Liver (tissue), 9 donors: ENCODE results near the gene EMID1. TPM values are rescaled to one million over a fixed set of nuclear protein-coding genes. Genes with fewer than 3 reads are reported as not detected.

Source experiments
- DNase-seq: peaks from one replicate; pipeline ENCODE4 v3.0.0-alpha.2; 2017; ENCODE audit warnings: low spot score
- H3K27ac ChIP-seq, 2 donors: one replicate each; pipeline ENCODE4 v1.7.0; 2013; ENCODE audit warnings: inconsistent platforms in 2 of 2, low read length in 2 of 2, control low read depth in 1 of 2, low read depth in 1 of 2, mild to moderate bottlenecking in 1 of 2
- H3K27me3 ChIP-seq, 4 donors: one replicate each; pipeline versions ENCODE4 v1.6.1 to v1.7.0; 2013; ENCODE audit warnings: low read length in 3 of 4, inconsistent platforms in 1 of 4, mild to moderate bottlenecking in 1 of 4, moderate library complexity in 1 of 4; ENCODE audit not compliant: control insufficient read depth in 4 of 4, insufficient read depth in 4 of 4
- H3K36me3 ChIP-seq, 4 donors: one replicate each; pipeline versions ENCODE4 v1.6.1 to v1.7.0; 2013; ENCODE audit warnings: low read length in 3 of 4, mild to moderate bottlenecking in 3 of 4, low read depth in 1 of 4, moderate library complexity in 1 of 4; ENCODE audit not compliant: control insufficient read depth in 4 of 4, insufficient read depth in 3 of 4
- H3K4me1 ChIP-seq, 4 donors: one replicate each; pipeline versions ENCODE4 v1.6.1 to v1.7.0; 2013; ENCODE audit warnings: low read length in 3 of 4, mild to moderate bottlenecking in 3 of 4, moderate library complexity in 1 of 4; ENCODE audit not compliant: control insufficient read depth in 4 of 4, insufficient read depth in 4 of 4
- H3K4me3 ChIP-seq, 3 donors: one replicate each; pipeline versions ENCODE4 v1.6.1 to v1.7.0; 2013; ENCODE audit warnings: low read length in 3 of 3, control low read depth in 1 of 3, low read depth in 1 of 3, mild to moderate bottlenecking in 1 of 3
- H3K9ac ChIP-seq, 2 donors: one replicate each; pipeline ENCODE4 v1.7.0; 2013; ENCODE audit warnings: low read length in 2 of 2, mild to moderate bottlenecking in 2 of 2, moderate library complexity in 2 of 2, control low read depth in 1 of 2, low read depth in 1 of 2
- H3K9me3 ChIP-seq, 4 donors: one replicate each; pipeline versions ENCODE4 v1.6.1 to v1.7.0; 2013; ENCODE audit warnings: low read length in 3 of 4; ENCODE audit not compliant: control insufficient read depth in 4 of 4
- ATF3 ChIP-seq: IDR thresholded peaks from 2 replicates; pipeline ENCODE4 v1.6.1; 2016; ENCODE audit warnings: antibody characterized with exemption
- CTCF ChIP-seq: fragments of 150-350 bp; IDR thresholded peaks from 2 replicates; pipeline ENCODE4 v1.5.1; 2017; ENCODE audit warnings: improper control_type of control experiment, low read depth, low read length; ENCODE audit not compliant: missing input control
- EGR1 ChIP-seq, 2 donors: IDR thresholded peaks; 2 replicates each; pipeline ENCODE4 v1.6.1; 2016 to 2018; ENCODE audit warnings: antibody characterized with exemption in 2 of 2, low read depth in 2 of 2
- FOXA1 ChIP-seq: IDR thresholded peaks from 2 replicates; pipeline ENCODE4 v1.6.1; 2016; ENCODE audit warnings: antibody characterized with exemption
- FOXA2 ChIP-seq: IDR thresholded peaks from 2 replicates; pipeline ENCODE4 v1.6.1; 2016; ENCODE audit warnings: antibody characterized with exemption
- GABPA ChIP-seq, 2 donors: IDR thresholded peaks in 1 of 2; conservative IDR thresholded peaks in 1 of 2; 2 replicates each; pipeline ENCODE4 v1.6.1; 2016; ENCODE audit warnings: antibody characterized with exemption in 2 of 2, mild to moderate bottlenecking in 1 of 2, moderate library complexity in 1 of 2
- HNF4A ChIP-seq, 2 donors: conservative IDR thresholded peaks; 2 replicates each; pipeline ENCODE4 v1.6.1; 2016; ENCODE audit warnings: antibody characterized with exemption in 2 of 2, mild to moderate bottlenecking in 2 of 2
- HNF4G ChIP-seq: IDR thresholded peaks from 2 replicates; pipeline ENCODE4 v1.6.1; 2016; ENCODE audit warnings: antibody characterized with exemption
- JUND ChIP-seq, 2 donors: IDR thresholded peaks; 2 replicates each; pipeline ENCODE4 v1.6.1; 2016; ENCODE audit warnings: antibody characterized with exemption in 2 of 2
- MAX ChIP-seq: IDR thresholded peaks from 2 replicates; pipeline ENCODE4 v1.6.1; 2016; ENCODE audit warnings: antibody characterized with exemption
- NR2F2 ChIP-seq: IDR thresholded peaks from 2 replicates; pipeline ENCODE4 v1.6.1; 2016; ENCODE audit warnings: antibody characterized with exemption
- RAD21 ChIP-seq, 2 donors: IDR thresholded peaks; 2 replicates each; pipeline ENCODE4 v1.6.1; 2016; ENCODE audit warnings: antibody characterized with exemption in 2 of 2, mild to moderate bottlenecking in 2 of 2
- REST ChIP-seq: IDR thresholded peaks from 2 replicates; pipeline ENCODE4 v1.6.1; 2016; ENCODE audit warnings: antibody characterized with exemption, mild to moderate bottlenecking
- RXRA ChIP-seq, 2 donors: IDR thresholded peaks; 2 replicates each; pipeline ENCODE4 v1.6.1; 2017 to 2018; ENCODE audit warnings: antibody characterized with exemption in 2 of 2, mild to moderate bottlenecking in 1 of 2
- SP1 ChIP-seq: IDR thresholded peaks from 2 replicates; pipeline ENCODE4 v1.6.1; 2018; ENCODE audit warnings: antibody characterized with exemption, mild to moderate bottlenecking
- TAF1 ChIP-seq: conservative IDR thresholded peaks from 2 replicates; pipeline ENCODE4 v1.6.1; 2016; ENCODE audit warnings: antibody characterized with exemption, mild to moderate bottlenecking
- YY1 ChIP-seq: IDR thresholded peaks from 2 replicates; pipeline ENCODE4 v1.6.1; 2016; ENCODE audit warnings: antibody characterized with exemption, mild to moderate bottlenecking
- ZBTB33 ChIP-seq: IDR thresholded peaks from 2 replicates; pipeline ENCODE4 v1.6.1; 2016; ENCODE audit warnings: antibody characterized with exemption
- WGBS: extraction: QIAGEN DNeasy Blood & Tissue Kit; methylation state at CpG from one replicate; pipeline ENCODE4 v1.1.7; 2013; 5-methylcytosine and 5-hydroxymethylcytosine counted together
- polyA plus RNA-seq, 2 donors: library from polyadenylated mRNA; stranded (reverse) in 1 of 2; unstranded in 1 of 2; fragments of 200-250 nt in 1 of 2; fragments of >200 nt in 1 of 2; fragmentation: Nextera tagmentation in 1 of 2; extraction: Ambion mirVana in 1 of 2; gene quantifications; one replicate each; pipeline versions ENCODE4 v1.2.1 to v1.2.3, GENCODE V29; 2013 to 2015
- total RNA-seq, 2 donors: library from RNA; depleted of rRNA; stranded (reverse); fragments of >200 nt; gene quantifications; one replicate each; pipeline ENCODE4 v1.2.3, GENCODE V29; 2014
- donor health status: healthy.
- donor health status: healthy.
- donor health status: healthy.
- donor health status: healthy.
- donor health status: healthy.

Gene EMID1
- total and polyA plus RNA-seq, 4 donors = 0.89 to 8.9 (median 2.1) TPM

GRCh38 chr22:29214232-29214631, 8.5 kb downstream of the EMID1 start:
- DNase-seq = no peak
- no peak for TF ChIP-seq RXRA (IDR thresholded peaks at IDR 0.05)
- H3K9ac ChIP-seq = no peak overlapping the region
- H3K27ac ChIP-seq = no peak overlapping the region
- no peaks in the 10 kb centered on the region for H3K36me3 ChIP-seq
- H3K4me3 ChIP-seq = no peak overlapping the region
- peaks cover 0 to 15% (median 9%) of the 10 kb centered on the region in 4 donors for H3K4me1 ChIP-seq
- H3K27me3 ChIP-seq = no peaks in the 10 kb centered on the region
- 96% methylated on average over 6 of the region's 6 CpGs for WGBS
- no peaks in the 10 kb centered on the region for H3K9me3 ChIP-seq

- Histone ChIP-seq H3K27me3 (no peaks in the 10 kb centered on the region), H3K36me3 (no peaks in the 10 kb centered on the region), H3K4me3 (no peak overlapping the region), H3K27ac (no peak overlapping the region), H3K9me3 (no peaks in the 10 kb centered on the region), H3K9ac (no peak overlapping the region), H3K4me1 (peaks cover 0 to 19% (median 13%) of the 10 kb centered on the region in 4 donors)
- 96% methylated on average over 14 of the region's 14 CpGs for WGBS
- TF ChIP-seq JUND (IDR thresholded peaks at IDR 0.05) (no peak), FOXA1 (no peak), REST (no peak), NR2F2 (no peak), FOXA2 (no peak), EGR1 (IDR thresholded peaks at IDR 0.05; ENCODE audit: low read depth in 2 of 2) (no peak), YY1 (no peak), MAX (no peak), GABPA (IDR thresholded peaks at IDR 0.05 in 1 of 2, conservative IDR thresholded peaks at IDR 0.05 in 1 of 2) (no peak), RXRA (IDR thresholded peaks at IDR 0.05) (no peak), ZBTB33 (no peak), ATF3 (no peak), HNF4A (conservative IDR thresholded peaks at IDR 0.05) (no peak), RAD21 (IDR thresholded peaks at IDR 0.05) (no peak), TAF1 (no peak), SP1 (no peak), HNF4G (no peak), CTCF (no peak)
- no peak for DNase-seq
These were observed 9.5 kb downstream of the EMID1 start for GRCh38 chr22:29215012-29215860.
